ENCODE results near the gene SPOPL. TPM values are rescaled to one million over a fixed set of nuclear protein-coding genes. Genes with fewer than 3 reads are reported as not detected.

The SPOPL gene
- polyA plus RNA-seq, 1 donor from 2014 or later = 16.4 TPM

DNA sequence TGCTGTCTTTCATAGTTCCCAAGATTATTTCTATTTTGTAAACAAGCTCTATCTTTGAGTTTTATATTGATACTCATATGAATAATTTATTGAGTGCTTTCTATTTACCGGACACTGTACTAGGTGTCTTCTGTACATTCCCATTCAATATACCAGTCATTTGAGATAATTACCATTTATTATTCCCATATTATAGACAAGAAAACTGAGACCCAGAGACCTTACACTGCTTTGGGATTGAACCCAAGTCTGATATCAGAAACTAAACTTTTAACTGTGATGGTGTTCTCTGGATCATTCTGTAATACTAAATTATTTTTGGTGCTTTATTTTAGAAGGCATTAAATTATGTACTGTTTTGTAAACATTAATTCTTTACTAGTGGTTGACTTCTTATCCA, 17.3 kb downstream of the SPOPL start:
- H3K27me3 ChIP-seq (ENCODE audit: insufficient read depth, low read depth, low read length) = no peaks in the 10 kb centered on the region
- no peak overlapping the region for H3K9ac ChIP-seq (ENCODE audit: low read length)
- H2AFZ ChIP-seq (ENCODE audit: low read depth, low read length) = no peak overlapping the region
- no peak for TF ChIP-seq POLR2AphosphoS5 (IDR thresholded peaks at IDR 0.05)
- TF ChIP-seq SMC3 (conservative IDR thresholded peaks at IDR 0.05; ENCODE audit: poor library complexity) = no peak
- no peak for TF ChIP-seq RAD21 (conservative IDR thresholded peaks at IDR 0.05)
- no peak for TF ChIP-seq TAF1 (IDR thresholded peaks at IDR 0.05; ENCODE audit: low read depth)
- TF ChIP-seq, protein P1, sequence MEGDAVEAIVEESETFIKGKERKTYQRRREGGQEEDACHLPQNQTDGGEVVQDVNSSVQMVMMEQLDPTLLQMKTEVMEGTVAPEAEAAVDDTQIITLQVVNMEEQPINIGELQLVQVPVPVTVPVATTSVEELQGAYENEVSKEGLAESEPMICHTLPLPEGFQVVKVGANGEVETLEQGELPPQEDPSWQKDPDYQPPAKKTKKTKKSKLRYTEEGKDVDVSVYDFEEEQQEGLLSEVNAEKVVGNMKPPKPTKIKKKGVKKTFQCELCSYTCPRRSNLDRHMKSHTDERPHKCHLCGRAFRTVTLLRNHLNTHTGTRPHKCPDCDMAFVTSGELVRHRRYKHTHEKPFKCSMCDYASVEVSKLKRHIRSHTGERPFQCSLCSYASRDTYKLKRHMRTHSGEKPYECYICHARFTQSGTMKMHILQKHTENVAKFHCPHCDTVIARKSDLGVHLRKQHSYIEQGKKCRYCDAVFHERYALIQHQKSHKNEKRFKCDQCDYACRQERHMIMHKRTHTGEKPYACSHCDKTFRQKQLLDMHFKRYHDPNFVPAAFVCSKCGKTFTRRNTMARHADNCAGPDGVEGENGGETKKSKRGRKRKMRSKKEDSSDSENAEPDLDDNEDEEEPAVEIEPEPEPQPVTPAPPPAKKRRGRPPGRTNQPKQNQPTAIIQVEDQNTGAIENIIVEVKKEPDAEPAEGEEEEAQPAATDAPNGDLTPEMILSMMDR (IDR thresholded peaks at IDR 0.05; ENCODE audit: poor library complexity, severe bottlenecking) = no peak
- TF ChIP-seq MXI1 (conservative IDR thresholded peaks at IDR 0.05; ENCODE audit: poor library complexity, severe bottlenecking) = no peak
- no peak for TF ChIP-seq EP300 (conservative IDR thresholded peaks at IDR 0.05; ENCODE audit: poor library complexity, severe bottlenecking)
- TF ChIP-seq EZH2 (IDR thresholded peaks at IDR 0.05; ENCODE audit: borderline replicate concordance, insufficient read depth, low read length, poor library complexity, severe bottlenecking) = no peak
- TF ChIP-seq REST (IDR thresholded peaks at IDR 0.05; ENCODE audit: borderline replicate concordance) = no peak
- no peak overlapping the region for H3K4me2 ChIP-seq (ENCODE audit: low read length)
- peaks cover 4% of the 10 kb centered on the region for H3K79me2 ChIP-seq (replicated peaks; ENCODE audit: insufficient read depth, low read length)
- H3F3A ChIP-seq (ENCODE audit: insufficient read depth, low read length, poor library complexity, severe bottlenecking) = no peaks in the 10 kb centered on the region
- no peaks in the 10 kb centered on the region for H3K9me3 ChIP-seq (ENCODE audit: low read length)
- no peaks in the 10 kb centered on the region for H3K36me3 ChIP-seq (ENCODE audit: insufficient read depth, low read length)
- H4K20me1 ChIP-seq (ENCODE audit: insufficient read depth) = no peaks in the 10 kb centered on the region
- H3K4me3 ChIP-seq (ENCODE audit: low read length) = no peak overlapping the region
- no peak overlapping the region for H3K27ac ChIP-seq (ENCODE audit: low read length)
- no peaks in the 10 kb centered on the region for H3K9me2 ChIP-seq (ENCODE audit: insufficient read depth, low read length)

GRCh38 chr2:138521821-138522220, 20.3 kb downstream of the SPOPL start:
- Histone ChIP-seq H3K27ac (ENCODE audit: low read length) (no peak overlapping the region), H3K9me3 (ENCODE audit: low read length) (no peaks in the 10 kb centered on the region), H3K79me2 (replicated peaks; ENCODE audit: insufficient read depth, low read length) (peaks cover 3% of the 10 kb centered on the region)

More at GRCh38 chr2:138521821-138522220, 20.3 kb downstream of the SPOPL start:
- Histone ChIP-seq H3K4me3 (ENCODE audit: low read length) (no peak overlapping the region), H3K9me2 (ENCODE audit: insufficient read depth, low read length) (no peaks in the 10 kb centered on the region), H4K20me1 (ENCODE audit: insufficient read depth) (no peaks in the 10 kb centered on the region), H3K4me2 (ENCODE audit: low read length) (no peak overlapping the region), H3K36me3 (ENCODE audit: insufficient read depth, low read length) (no peaks in the 10 kb centered on the region), H2AFZ (ENCODE audit: low read depth, low read length) (no peak overlapping the region), H3F3A (ENCODE audit: insufficient read depth, low read length, poor library complexity, severe bottlenecking) (no peaks in the 10 kb centered on the region), H3K27me3 (ENCODE audit: insufficient read depth, low read depth, low read length) (no peaks in the 10 kb centered on the region), H3K9ac (ENCODE audit: low read length) (no peak overlapping the region)
- TF ChIP-seq POLR2AphosphoS5 (IDR thresholded peaks at IDR 0.05) = no peak
- no peak for TF ChIP-seq MXI1 (conservative IDR thresholded peaks at IDR 0.05; ENCODE audit: poor library complexity, severe bottlenecking)
- no peak for TF ChIP-seq SMC3 (conservative IDR thresholded peaks at IDR 0.05; ENCODE audit: poor library complexity)
- TF ChIP-seq EP300 (conservative IDR thresholded peaks at IDR 0.05; ENCODE audit: poor library complexity, severe bottlenecking) = no peak
- TF ChIP-seq EZH2 (IDR thresholded peaks at IDR 0.05; ENCODE audit: borderline replicate concordance, insufficient read depth, low read length, poor library complexity, severe bottlenecking) = no peak
- no peak for TF ChIP-seq RAD21 (conservative IDR thresholded peaks at IDR 0.05)
- no peak for TF ChIP-seq TAF1 (IDR thresholded peaks at IDR 0.05; ENCODE audit: low read depth)
- TF ChIP-seq, protein P1 (IDR thresholded peaks at IDR 0.05; ENCODE audit: poor library complexity, severe bottlenecking) = no peak
